ENCODE results near the gene HEPHL1. TPM values are rescaled to one million over a fixed set of nuclear protein-coding genes. Genes with fewer than 3 reads are reported as not detected.

The HEPHL1 gene
- total RNA-seq, 4 donors from 2014 or later = 0.32 to 15.2 (median 2.2) TPM

- TF ChIP-seq POLR2A (IDR thresholded peaks at IDR 0.05) (no peak), POLR2AphosphoS5 (IDR thresholded peaks at IDR 0.05) (no peak), EP300 (IDR thresholded peaks at IDR 0.05) (no peak), CTCF (IDR thresholded peaks at IDR 0.05) (no peak)
Measured at GRCh38 chr11:94091091-94091490, 69.9 kb downstream of the HEPHL1 start.

GRCh38 chr11:94100253-94100652, 79.1 kb downstream of the HEPHL1 start:
- Histone ChIP-seq H3K4me1 (no peaks in the 10 kb centered on the region), H3K27ac (no peak overlapping the region), H3K27me3 (peaks cover 3% of the 10 kb centered on the region), H3K9me3 (no peaks in the 10 kb centered on the region), H3K4me3 (no peak overlapping the region), H3K36me3 (no peaks in the 10 kb centered on the region)
- no peak for TF ChIP-seq CTCF (IDR thresholded peaks at IDR 0.05)
- no peak for TF ChIP-seq POLR2AphosphoS5 (IDR thresholded peaks at IDR 0.05)
- TF ChIP-seq POLR2A (IDR thresholded peaks at IDR 0.05) = no peak
- no peak for TF ChIP-seq EP300 (IDR thresholded peaks at IDR 0.05)
- no peak for DNase-seq (ENCODE audit: low spot score in 2 of 2)

More at GRCh38 chr11:94091091-94091490, 69.9 kb downstream of the HEPHL1 start:
- Histone ChIP-seq H3K27ac (no peak overlapping the region), H3K4me1 (no peaks in the 10 kb centered on the region), H3K4me3 (no peak overlapping the region), H3K27me3 (no peaks in the 10 kb centered on the region), H3K36me3 (no peaks in the 10 kb centered on the region), H3K9me3 (no peaks in the 10 kb centered on the region)
- no peak for DNase-seq (ENCODE audit: low spot score in 2 of 2)
- WGBS = 72% methylated on average over 1 of the region's 1 CpG

GRCh38 chr11:94103471-94103870, 82.3 kb downstream of the HEPHL1 start:
- no peak for TF ChIP-seq POLR2A (IDR thresholded peaks at IDR 0.05)
- no peak for TF ChIP-seq CTCF (IDR thresholded peaks at IDR 0.05)
- TF ChIP-seq EP300 (IDR thresholded peaks at IDR 0.05) = no peak
- TF ChIP-seq POLR2AphosphoS5 (IDR thresholded peaks at IDR 0.05) = no peak
- Histone ChIP-seq H3K4me3 (no peak overlapping the region), H3K9me3 (no peaks in the 10 kb centered on the region), H3K27me3 (peaks cover 3% of the 10 kb centered on the region), H3K36me3 (no peaks in the 10 kb centered on the region), H3K27ac (no peak overlapping the region), H3K4me1 (no peaks in the 10 kb centered on the region)
- WGBS = 41% methylated on average over 1 of the region's 1 CpG
- no peak for DNase-seq (ENCODE audit: low spot score in 2 of 2)

GRCh38 chr11:94104734-94105133, 83.6 kb downstream of the HEPHL1 start:
- H3K4me1 ChIP-seq = no peaks in the 10 kb centered on the region
- no peaks in the 10 kb centered on the region for H3K36me3 ChIP-seq
- no peak for DNase-seq (ENCODE audit: low spot score in 2 of 2)
- no peak overlapping the region for H3K4me3 ChIP-seq
- H3K27ac ChIP-seq = no peak overlapping the region
- TF ChIP-seq EP300 (IDR thresholded peaks at IDR 0.05) = no peak
- H3K27me3 ChIP-seq = no peaks in the 10 kb centered on the region
- no peaks in the 10 kb centered on the region for H3K9me3 ChIP-seq

- 91% methylated on average over 4 of the region's 4 CpGs for WGBS
- no peak for DNase-seq (ENCODE audit: low spot score in 2 of 2)
- no peak for TF ChIP-seq POLR2A (IDR thresholded peaks at IDR 0.05)
- no peak for TF ChIP-seq POLR2AphosphoS5 (IDR thresholded peaks at IDR 0.05)
- TF ChIP-seq CTCF (IDR thresholded peaks at IDR 0.05) = no peak
- TF ChIP-seq EP300 (IDR thresholded peaks at IDR 0.05) = no peak
Measured at GRCh38 chr11:94106716-94107115, 85.6 kb downstream of the HEPHL1 start.

GRCh38 chr11:94107363-94107762, 86.2 kb downstream of the HEPHL1 start:
- Histone ChIP-seq H3K36me3 (no peaks in the 10 kb centered on the region), H3K27me3 (no peaks in the 10 kb centered on the region), H3K4me3 (no peak overlapping the region), H3K9me3 (no peaks in the 10 kb centered on the region), H3K27ac (no peak overlapping the region), H3K4me1 (no peaks in the 10 kb centered on the region)
- WGBS = 98% methylated on average over 1 of the region's 1 CpG
- TF ChIP-seq CTCF (IDR thresholded peaks at IDR 0.05) (no peak), POLR2A (IDR thresholded peaks at IDR 0.05) (no peak), EP300 (IDR thresholded peaks at IDR 0.05) (no peak), POLR2AphosphoS5 (IDR thresholded peaks at IDR 0.05) (no peak)
- DNase-seq (ENCODE audit: low spot score in 2 of 2) = no peak

More at GRCh38 chr11:94106716-94107115, 85.6 kb downstream of the HEPHL1 start:
- Histone ChIP-seq H3K27me3 (no peaks in the 10 kb centered on the region), H3K27ac (no peak overlapping the region), H3K4me3 (no peak overlapping the region), H3K36me3 (no peaks in the 10 kb centered on the region), H3K9me3 (no peaks in the 10 kb centered on the region), H3K4me1 (no peaks in the 10 kb centered on the region)

All from suprapubic skin (tissue), 4 donors.